Lower leg skin (tissue), 4 donors: ENCODE results near the gene LYRM4. TPM values are rescaled to one million over a fixed set of nuclear protein-coding genes. Genes with fewer than 3 reads are reported as not detected.

ENCODE experiments used
- DNase-seq, 2 donors: peaks; one replicate each; pipeline ENCODE4 v3.0.0-alpha.2; 2019; ENCODE audit warnings: low spot score in 2 of 2
- H3K4me3 ChIP-seq: fragments of 200-600 bp; sonication (generic); 2 replicates; pipeline ENCODE4 v1.5.1; 2017; ENCODE audit warnings: mild to moderate bottlenecking, low read depth; ENCODE audit not compliant: poor library complexity, severe bottlenecking
- POLR2A ChIP-seq, 2 donors: fragments of 450-650 bp; IDR thresholded peaks; one replicate each; pipeline ENCODE4 v1.6.1; 2016 to 2017; ENCODE audit warnings: antibody characterized with exemption in 2 of 2, mild to moderate bottlenecking in 1 of 2, moderate library complexity in 1 of 2
- WGBS, 2 donors: methylation state at CpG; one replicate each; pipeline ENCODE4 v1.1.5; 2018; 5-methylcytosine and 5-hydroxymethylcytosine counted together
- intact Hi-C: fragments of 100-400 bp; cut with DNase I; formaldehyde crosslinking; loops from one replicate; pipeline ENCODE4 v1.15.0; 2023; ENCODE audit warnings: low total_unique reads
- total RNA-seq, 4 donors: library from RNA; depleted of rRNA; stranded (reverse); fragments of >200 nt; gene quantifications; one replicate each; pipeline ENCODE4 v1.1.0, GENCODE V29; 2016
- TF ChIP-seq, protein P1 (sequence below), 3 donors: fragments of 450-650 bp; IDR thresholded peaks; one replicate each; pipeline ENCODE4 v1.5.1; 2016; ENCODE audit warnings: antibody characterized with exemption in 3 of 3, mild to moderate bottlenecking in 3 of 3, moderate library complexity in 2 of 3

LYRM4 gene
- total RNA-seq = 10 to 100 TPM; 14.4 to 20.8 (median 20.4) TPM

DNA sequence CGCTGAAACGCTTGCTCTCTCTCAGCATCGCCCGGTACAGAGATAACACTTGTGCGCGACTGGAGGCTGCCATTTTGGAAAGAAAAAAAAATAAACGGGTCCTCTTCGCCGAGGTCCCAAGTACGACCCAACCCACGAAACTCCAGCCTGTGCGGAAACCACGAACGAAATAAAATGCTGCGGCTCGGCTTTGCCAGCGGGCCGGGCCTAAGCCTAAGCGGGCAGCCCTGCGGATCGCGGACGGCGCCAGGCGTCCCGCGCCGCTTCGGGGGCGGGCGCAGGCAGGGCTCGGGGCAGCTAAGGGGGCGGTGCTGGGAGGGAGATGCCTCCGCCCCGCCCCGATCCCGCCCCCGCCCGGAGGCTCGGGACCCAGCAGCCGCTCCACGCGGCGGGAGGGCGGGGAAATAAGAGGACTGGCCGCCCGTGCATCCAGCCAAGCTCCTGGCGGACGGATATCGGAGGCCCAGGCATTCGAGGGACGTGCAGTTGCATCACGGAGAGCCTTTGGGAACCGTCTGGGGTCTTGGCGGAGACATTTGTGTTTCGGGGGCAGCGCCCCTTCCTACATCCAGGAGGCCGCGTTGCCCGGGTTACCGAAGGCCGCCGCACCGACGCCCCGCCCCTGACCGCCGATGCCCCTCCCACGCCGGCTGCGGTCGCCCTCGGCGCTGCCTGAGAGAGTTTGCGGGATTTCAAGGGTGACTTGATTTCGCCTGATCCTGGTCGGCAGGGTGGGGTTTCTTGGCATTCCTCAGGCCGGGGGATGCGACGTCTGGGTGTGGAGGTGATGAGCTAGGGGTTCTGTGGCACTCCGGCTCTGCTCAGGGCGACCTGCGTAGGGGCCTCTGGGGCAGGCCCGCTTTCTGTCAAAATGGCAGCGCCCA is at the start of gene LYRM4, which contains the start of gene FARS2:
LYRM4 (minus strand) TSS at position 290 of the 884 bp plus-strand sequence; CDS start at position 73, 217 bp downstream.
FARS2 (plus strand) TSS at position 853 of the 884 bp plus-strand sequence.
- peak within 1 kb of the TSS; percentile 83 for H3K4me3 ChIP-seq
- DNase-seq = peak; percentile 76 to 96
- WGBS, 2 donors = 0 to 1% methylated on average over 36 to 39 of the region's 85 CpGs
- no peak for TF ChIP-seq POLR2A (IDR thresholded peaks at IDR 0.05)
- TF ChIP-seq, protein P1, sequence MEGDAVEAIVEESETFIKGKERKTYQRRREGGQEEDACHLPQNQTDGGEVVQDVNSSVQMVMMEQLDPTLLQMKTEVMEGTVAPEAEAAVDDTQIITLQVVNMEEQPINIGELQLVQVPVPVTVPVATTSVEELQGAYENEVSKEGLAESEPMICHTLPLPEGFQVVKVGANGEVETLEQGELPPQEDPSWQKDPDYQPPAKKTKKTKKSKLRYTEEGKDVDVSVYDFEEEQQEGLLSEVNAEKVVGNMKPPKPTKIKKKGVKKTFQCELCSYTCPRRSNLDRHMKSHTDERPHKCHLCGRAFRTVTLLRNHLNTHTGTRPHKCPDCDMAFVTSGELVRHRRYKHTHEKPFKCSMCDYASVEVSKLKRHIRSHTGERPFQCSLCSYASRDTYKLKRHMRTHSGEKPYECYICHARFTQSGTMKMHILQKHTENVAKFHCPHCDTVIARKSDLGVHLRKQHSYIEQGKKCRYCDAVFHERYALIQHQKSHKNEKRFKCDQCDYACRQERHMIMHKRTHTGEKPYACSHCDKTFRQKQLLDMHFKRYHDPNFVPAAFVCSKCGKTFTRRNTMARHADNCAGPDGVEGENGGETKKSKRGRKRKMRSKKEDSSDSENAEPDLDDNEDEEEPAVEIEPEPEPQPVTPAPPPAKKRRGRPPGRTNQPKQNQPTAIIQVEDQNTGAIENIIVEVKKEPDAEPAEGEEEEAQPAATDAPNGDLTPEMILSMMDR (IDR thresholded peaks at IDR 0.05) = no peak
- intact Hi-C loops = no loop called here

DNA sequence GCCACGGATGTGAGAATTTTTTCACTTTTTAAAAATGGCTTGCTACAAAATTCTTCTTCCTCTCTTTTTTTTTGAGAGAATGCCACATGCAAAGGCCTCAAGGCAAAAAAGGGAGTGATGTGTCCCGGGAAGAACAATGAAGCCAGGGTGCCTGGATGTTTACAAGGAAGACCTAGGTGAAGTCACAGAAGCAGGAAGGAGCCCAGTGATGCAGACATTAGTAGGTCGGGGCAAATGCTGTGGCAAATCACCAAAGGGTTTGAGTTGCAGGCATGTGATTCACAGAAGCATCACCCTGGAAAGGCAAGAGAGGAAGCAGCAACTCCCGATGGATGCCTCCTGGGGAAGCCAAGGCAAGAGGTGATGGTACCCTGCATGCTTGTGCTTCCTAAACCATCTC is 47.3 kb upstream of the LYRM4 start:
- intact Hi-C loops = no loop called here
- no peak for DNase-seq
- WGBS, 2 donors = 66 to 73% methylated on average over 4 of the region's 4 CpGs
- TF ChIP-seq, protein P1 (IDR thresholded peaks at IDR 0.05) = no peak
- no peak for TF ChIP-seq POLR2A (IDR thresholded peaks at IDR 0.05)
- H3K4me3 ChIP-seq = no peak overlapping the region

DNA sequence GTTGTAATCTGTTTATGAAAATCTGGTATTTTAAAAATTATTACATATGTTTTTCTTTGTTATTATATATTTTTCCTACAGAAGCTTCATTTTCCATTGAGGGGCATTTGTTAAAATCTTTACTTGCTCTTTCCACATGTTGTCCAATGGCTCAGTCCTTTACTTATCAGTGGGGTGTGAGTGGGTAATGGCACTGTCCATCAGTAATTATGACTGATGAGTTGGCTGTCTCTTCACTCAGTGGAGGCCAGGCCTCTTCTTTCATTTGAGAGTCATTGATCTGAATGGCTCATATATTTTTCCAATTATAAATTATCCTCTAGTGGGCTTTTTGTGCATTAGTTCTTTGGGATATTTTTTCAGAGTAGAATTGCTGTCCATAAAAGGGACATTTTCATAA is 46.3 kb upstream of the LYRM4 start:
- intact Hi-C loops = no loop called here
- no peak overlapping the region for H3K4me3 ChIP-seq
- no peak for DNase-seq
- no peak for TF ChIP-seq POLR2A (IDR thresholded peaks at IDR 0.05)
- TF ChIP-seq, protein P1 (IDR thresholded peaks at IDR 0.05) = no peak

DNA sequence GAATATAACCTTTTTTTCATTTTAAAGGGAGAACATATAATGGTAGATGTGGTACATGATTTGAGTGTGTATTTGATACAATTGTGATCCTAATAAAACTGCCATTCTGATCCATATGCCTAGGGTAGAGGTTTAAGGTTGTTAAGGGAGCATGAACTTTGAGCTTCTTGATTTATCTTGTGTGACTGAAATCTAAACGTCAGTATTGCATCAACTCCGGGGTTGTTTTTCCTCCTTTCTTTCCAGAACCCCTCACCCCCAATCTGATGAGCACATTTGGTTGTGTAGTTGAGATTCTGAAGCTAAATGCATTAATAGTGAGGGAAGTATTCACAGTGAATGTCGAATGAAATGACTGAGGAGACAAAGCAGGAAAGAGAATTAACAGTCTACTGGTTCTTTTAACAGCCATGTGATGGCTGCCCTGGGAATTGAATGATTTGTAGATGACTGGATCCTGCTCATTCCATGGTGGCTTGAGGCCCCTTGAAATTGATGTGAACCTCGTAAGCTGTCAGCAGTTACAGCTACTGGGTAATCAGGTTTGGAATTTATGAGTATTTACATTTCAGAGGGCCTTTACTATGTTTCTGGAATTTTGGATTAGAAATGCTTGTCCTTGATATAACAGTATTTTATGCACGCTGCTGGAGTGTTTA is 45.3 kb upstream of the LYRM4 start:
- 74 to 78% methylated on average over 5 of the region's 5 CpGs for WGBS, 2 donors
- no peak overlapping the region for H3K4me3 ChIP-seq
- TF ChIP-seq, protein P1 (IDR thresholded peaks at IDR 0.05) = no peak
- no peak for DNase-seq
- intact Hi-C loops = no loop called here

DNA sequence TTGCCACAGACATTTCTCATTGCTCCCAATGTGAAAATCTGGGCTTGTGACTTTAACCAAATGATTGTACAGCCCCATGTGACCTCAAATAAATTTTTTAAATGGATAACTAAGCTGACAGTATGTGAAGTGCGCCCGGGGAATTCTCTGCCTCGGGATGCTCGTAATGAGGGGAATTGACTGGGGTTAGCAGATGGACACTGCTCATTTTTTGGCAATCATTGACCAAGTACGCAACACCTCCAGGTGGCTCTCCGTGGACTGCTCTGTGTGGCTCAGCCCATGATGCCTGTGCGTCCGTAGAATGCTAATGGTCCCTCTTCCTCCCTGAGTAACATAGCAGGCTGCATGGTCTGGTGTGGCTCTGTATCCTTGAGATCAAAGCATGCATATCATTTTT is 42.9 kb upstream of the LYRM4 start:
- DNase-seq = no peak
- TF ChIP-seq POLR2A (IDR thresholded peaks at IDR 0.05) = no peak
- TF ChIP-seq, protein P1 (IDR thresholded peaks at IDR 0.05) = no peak
- no peak overlapping the region for H3K4me3 ChIP-seq
- intact Hi-C loops = no loop called here
- 80 to 88% methylated on average over 8 of the region's 8 CpGs for WGBS, 2 donors
